Upper lobe of left lung (tissue), 4 donors: ENCODE data around the gene EEF1AKMT4.

ENCODE experiments used
- POLR2AphosphoS5 ChIP-seq, 2 donors: sonication (generic); formaldehyde crosslinking; IDR thresholded peaks; one replicate each; pipeline ENCODE4 v1.5.1; 2017; ENCODE audit warnings: antibody characterized with exemption in 2 of 2
- TF ChIP-seq, protein P1 (sequence below), 6 experiments: fragments of 450-650 bp in 4 of 6; fragments of 200-600 bp in 2 of 6; sonication (generic) in 2 of 6; IDR thresholded peaks; one replicate each; pipeline ENCODE4 v1.5.1; 2016 to 2019; ENCODE audit warnings: antibody characterized with exemption in 6 of 6

DNA sequence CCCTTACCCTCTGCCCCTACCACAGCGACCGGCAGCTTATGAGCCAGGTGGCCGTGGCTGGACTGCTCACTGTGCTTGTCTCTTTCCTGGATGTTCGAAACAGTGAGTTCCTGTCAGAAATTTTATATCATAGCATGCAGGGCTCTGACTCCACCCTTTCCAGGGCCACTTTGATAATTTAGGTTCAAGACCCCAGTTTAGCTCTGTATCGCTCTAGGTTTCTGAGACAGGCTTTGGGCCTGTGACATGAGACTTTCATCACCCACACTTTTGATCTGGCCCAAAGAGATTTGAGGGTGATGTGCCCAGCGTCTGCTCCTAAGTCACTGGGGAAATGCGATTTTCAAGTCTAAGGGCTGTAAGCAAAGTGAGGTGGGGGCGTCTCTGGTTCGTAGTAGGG lies 58.4 kb downstream of the EEF1AKMT4 start:
- no peak for TF ChIP-seq POLR2AphosphoS5 (IDR thresholded peaks at IDR 0.05)
- TF ChIP-seq, protein P1, sequence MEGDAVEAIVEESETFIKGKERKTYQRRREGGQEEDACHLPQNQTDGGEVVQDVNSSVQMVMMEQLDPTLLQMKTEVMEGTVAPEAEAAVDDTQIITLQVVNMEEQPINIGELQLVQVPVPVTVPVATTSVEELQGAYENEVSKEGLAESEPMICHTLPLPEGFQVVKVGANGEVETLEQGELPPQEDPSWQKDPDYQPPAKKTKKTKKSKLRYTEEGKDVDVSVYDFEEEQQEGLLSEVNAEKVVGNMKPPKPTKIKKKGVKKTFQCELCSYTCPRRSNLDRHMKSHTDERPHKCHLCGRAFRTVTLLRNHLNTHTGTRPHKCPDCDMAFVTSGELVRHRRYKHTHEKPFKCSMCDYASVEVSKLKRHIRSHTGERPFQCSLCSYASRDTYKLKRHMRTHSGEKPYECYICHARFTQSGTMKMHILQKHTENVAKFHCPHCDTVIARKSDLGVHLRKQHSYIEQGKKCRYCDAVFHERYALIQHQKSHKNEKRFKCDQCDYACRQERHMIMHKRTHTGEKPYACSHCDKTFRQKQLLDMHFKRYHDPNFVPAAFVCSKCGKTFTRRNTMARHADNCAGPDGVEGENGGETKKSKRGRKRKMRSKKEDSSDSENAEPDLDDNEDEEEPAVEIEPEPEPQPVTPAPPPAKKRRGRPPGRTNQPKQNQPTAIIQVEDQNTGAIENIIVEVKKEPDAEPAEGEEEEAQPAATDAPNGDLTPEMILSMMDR (IDR thresholded peaks at IDR 0.05): no peak
